ENCODE data around the gene RGS12. TPM values are rescaled to one million over a fixed set of nuclear protein-coding genes. Genes with fewer than 3 reads are reported as not detected.

The RGS12 gene
- total and polyA plus RNA-seq, 2 experiments from 2014 or later, result 19.6 to 22.5 TPM

DNA sequence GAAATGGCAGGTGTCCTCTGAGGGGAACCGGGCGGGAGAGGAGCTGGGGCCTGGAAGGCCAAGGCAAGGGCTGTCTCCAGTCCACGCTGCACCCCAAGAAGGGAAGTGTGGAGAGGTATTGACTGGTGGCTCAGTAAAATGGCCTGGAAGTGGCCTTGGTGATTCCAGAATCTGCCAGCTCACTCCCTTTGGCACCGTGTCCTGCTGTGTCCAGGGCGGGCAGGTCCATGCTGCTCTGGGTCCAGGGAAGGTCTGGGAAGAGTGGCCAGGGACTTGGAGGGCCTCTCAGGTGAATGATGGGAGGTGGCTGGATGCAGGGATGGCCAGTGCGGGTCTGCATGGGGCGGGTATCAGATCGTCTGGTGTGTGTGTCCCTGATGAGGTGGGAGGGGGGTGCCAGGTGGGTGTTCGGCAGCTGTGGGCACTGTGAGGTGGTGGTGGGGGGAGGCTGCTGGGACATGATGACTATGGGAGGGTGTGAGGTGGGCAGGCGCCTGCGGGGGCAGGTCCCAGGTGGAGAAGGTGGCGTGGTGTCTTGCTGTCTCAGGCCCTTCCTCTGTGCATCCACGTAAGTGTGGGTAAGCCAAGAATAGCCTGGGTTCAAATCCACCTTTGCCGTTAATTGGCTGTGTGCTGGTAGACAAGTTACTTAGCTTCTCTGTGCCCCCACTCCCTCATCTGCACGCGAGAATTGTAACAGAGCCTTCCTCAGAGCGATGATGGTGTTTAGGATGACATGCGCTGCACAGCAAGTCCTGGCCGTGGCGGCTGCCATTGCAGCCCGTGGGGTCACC, 17.7 kb downstream of the RGS12 start:
- TF ChIP-seq EZH2phosphoT487 (IDR thresholded peaks at IDR 0.05; ENCODE audit: low read depth, severe bottlenecking, unreplicated experiment), result no peak
- TF ChIP-seq, protein P1, sequence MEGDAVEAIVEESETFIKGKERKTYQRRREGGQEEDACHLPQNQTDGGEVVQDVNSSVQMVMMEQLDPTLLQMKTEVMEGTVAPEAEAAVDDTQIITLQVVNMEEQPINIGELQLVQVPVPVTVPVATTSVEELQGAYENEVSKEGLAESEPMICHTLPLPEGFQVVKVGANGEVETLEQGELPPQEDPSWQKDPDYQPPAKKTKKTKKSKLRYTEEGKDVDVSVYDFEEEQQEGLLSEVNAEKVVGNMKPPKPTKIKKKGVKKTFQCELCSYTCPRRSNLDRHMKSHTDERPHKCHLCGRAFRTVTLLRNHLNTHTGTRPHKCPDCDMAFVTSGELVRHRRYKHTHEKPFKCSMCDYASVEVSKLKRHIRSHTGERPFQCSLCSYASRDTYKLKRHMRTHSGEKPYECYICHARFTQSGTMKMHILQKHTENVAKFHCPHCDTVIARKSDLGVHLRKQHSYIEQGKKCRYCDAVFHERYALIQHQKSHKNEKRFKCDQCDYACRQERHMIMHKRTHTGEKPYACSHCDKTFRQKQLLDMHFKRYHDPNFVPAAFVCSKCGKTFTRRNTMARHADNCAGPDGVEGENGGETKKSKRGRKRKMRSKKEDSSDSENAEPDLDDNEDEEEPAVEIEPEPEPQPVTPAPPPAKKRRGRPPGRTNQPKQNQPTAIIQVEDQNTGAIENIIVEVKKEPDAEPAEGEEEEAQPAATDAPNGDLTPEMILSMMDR (IDR thresholded peaks at IDR 0.05; ENCODE audit: poor library complexity), result no peak
- no peak for TF ChIP-seq EZH2 (IDR thresholded peaks at IDR 0.05; ENCODE audit: borderline replicate concordance)
- no peaks in the 10 kb centered on the region for H3K36me3 ChIP-seq (replicated peaks; ENCODE audit: insufficient read depth, low read depth)
- peaks cover 41% of the 10 kb centered on the region for H4K20me1 ChIP-seq (ENCODE audit: insufficient read depth, poor library complexity, severe bottlenecking)
- no peaks in the 10 kb centered on the region for H3K27me3 ChIP-seq
- H2AFZ ChIP-seq, result no peak overlapping the region
- no peaks in the 10 kb centered on the region for H3K9me3 ChIP-seq (ENCODE audit: low read depth)
- peaks cover 72% of the 10 kb centered on the region for H3K79me2 ChIP-seq
- H3K4me3 ChIP-seq, result no peak overlapping the region
- no peaks in the 10 kb centered on the region for H3K4me1 ChIP-seq (ENCODE audit: insufficient read depth)
- no peak overlapping the region for H3K4me2 ChIP-seq
- no peak for DNase-seq (ENCODE audit: low spot score)
- H3K9me2 ChIP-seq (replicated peaks; ENCODE audit: insufficient read depth), result no peaks in the 10 kb centered on the region
- WGBS (ENCODE audit: low lambda C conversion rate, missing lambda C conversion rate), result 98% methylated on average over 15 of the region's 21 CpGs
- H3K27ac ChIP-seq, result no peak overlapping the region

GRCh38 chr4:3311095-3311372, 18.2 kb downstream of the RGS12 start:
- Histone ChIP-seq H2AFZ (no peak overlapping the region), H3K27me3 (no peaks in the 10 kb centered on the region), H3K9me2 (replicated peaks; ENCODE audit: insufficient read depth) (no peaks in the 10 kb centered on the region), H3K4me1 (ENCODE audit: insufficient read depth) (no peaks in the 10 kb centered on the region), H3K4me2 (no peak overlapping the region), H3K79me2 (peaks cover 70% of the 10 kb centered on the region), H4K20me1 (ENCODE audit: insufficient read depth, poor library complexity, severe bottlenecking) (peaks cover 38% of the 10 kb centered on the region), H3K36me3 (replicated peaks; ENCODE audit: insufficient read depth, low read depth) (no peaks in the 10 kb centered on the region), H3K27ac (no peak overlapping the region), H3K4me3 (no peak overlapping the region), H3K9me3 (ENCODE audit: low read depth) (no peaks in the 10 kb centered on the region)
- WGBS (ENCODE audit: low lambda C conversion rate, missing lambda C conversion rate), result 93% methylated on average over 13 of the region's 13 CpGs
- DNase-seq (ENCODE audit: low spot score), result no peak
- TF ChIP-seq EZH2phosphoT487 (IDR thresholded peaks at IDR 0.05; ENCODE audit: low read depth, severe bottlenecking, unreplicated experiment), result no peak
- TF ChIP-seq, protein P1 (IDR thresholded peaks at IDR 0.05; ENCODE audit: poor library complexity), result no peak

DNA sequence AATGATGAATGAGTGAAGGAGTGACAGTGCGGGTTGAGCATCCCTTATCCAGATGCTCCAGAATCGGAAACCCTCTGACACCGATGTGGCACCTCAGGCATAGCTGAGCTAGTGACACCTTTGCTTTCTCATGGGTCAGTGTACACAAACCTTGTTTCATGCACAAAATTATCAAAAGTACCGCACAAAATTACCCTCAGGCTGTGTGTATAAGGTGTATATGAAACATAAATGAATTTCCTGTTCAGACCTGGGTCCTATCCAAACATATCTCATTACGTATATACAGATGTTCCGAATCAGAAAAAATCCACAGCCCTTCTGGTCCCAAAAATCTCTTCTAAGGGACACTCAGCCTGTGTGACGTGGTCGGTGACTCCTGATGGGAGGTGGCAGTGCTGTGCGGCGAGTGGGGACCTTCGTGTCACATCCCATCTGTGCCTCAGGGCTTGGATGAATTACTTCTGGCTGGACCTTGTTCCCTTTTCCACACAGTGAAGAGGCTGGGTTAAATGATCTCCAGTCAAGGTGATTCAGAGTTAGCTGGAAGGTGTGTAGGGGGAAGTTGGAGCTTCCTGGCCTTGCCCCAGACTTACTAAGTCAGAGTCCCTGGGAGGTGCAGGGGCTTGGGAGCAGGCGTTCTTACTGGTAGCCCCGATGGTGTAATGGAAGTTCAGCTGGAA, 18.8 kb downstream of the RGS12 start:
- 83% methylated on average over 13 of the region's 13 CpGs for WGBS (ENCODE audit: low lambda C conversion rate, missing lambda C conversion rate)
- H3K36me3 ChIP-seq (replicated peaks; ENCODE audit: insufficient read depth, low read depth), result no peaks in the 10 kb centered on the region
- no peak for TF ChIP-seq EZH2phosphoT487 (IDR thresholded peaks at IDR 0.05; ENCODE audit: low read depth, severe bottlenecking, unreplicated experiment)
- TF ChIP-seq EZH2 (IDR thresholded peaks at IDR 0.05; ENCODE audit: borderline replicate concordance), result no peak
- TF ChIP-seq, protein P1 (IDR thresholded peaks at IDR 0.05; ENCODE audit: poor library complexity), result no peak
- no peak overlapping the region for H3K4me3 ChIP-seq
- H3K4me2 ChIP-seq, result no peak overlapping the region
- peaks cover 38% of the 10 kb centered on the region for H4K20me1 ChIP-seq (ENCODE audit: insufficient read depth, poor library complexity, severe bottlenecking)
- H3K79me2 ChIP-seq, result peaks cover 70% of the 10 kb centered on the region
- peak overlapping the region; percentile 74 for H3K27ac ChIP-seq
- H3K4me1 ChIP-seq (ENCODE audit: insufficient read depth), result no peaks in the 10 kb centered on the region
- no peaks in the 10 kb centered on the region for H3K27me3 ChIP-seq
- H3K9me2 ChIP-seq (replicated peaks; ENCODE audit: insufficient read depth), result no peaks in the 10 kb centered on the region
- no peak overlapping the region for H2AFZ ChIP-seq
- DNase-seq (ENCODE audit: low spot score), result peak; percentile 41
- no peaks in the 10 kb centered on the region for H3K9me3 ChIP-seq (ENCODE audit: low read depth)

Measured in hepatocyte (in vitro differentiated cells).